Jurkat, Clone E6-1 (cell line): ENCODE results near the gene SYTL3.
"Not testable (repeated sequence)": the region's sequence is repeated elsewhere in the genome, so short reads cannot be mapped to it uniquely, and the experiment has no call there.

Experiments
- DNase-seq: peaks from one replicate; pipeline ENCODE4 v3.0.0-alpha.2; 2011; ENCODE audit warnings: low read depth, low spot score
- H3K4me3 ChIP-seq: 2 replicates; pipeline ENCODE4 v1.5.1; 2011; ENCODE audit warnings: mild to moderate bottlenecking, low read length, control low read depth, moderate library complexity

SYTL3 gene

DNA sequence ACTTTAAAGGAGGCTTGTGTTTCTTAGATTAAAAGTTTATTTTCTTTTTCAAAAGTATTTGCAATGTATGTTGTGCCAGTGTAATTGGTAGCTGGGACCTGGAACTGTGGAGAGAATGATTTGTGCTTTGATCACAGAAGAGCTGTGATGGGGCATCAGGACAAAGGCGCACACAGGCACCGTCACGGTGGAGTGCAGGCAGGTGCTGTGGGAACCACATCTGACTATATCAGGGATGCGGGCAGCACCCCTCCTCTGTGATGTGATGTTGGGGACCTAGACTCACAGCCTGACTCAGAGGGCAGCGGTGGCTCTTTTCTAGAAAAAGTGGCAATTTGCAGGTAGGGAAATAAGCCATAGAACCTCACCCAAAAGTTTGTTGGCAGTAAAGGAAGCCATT, 34.5 kb downstream of the SYTL3 start:
- no peak overlapping the region for H3K4me3 ChIP-seq
- peak; percentile 31 for DNase-seq

DNA sequence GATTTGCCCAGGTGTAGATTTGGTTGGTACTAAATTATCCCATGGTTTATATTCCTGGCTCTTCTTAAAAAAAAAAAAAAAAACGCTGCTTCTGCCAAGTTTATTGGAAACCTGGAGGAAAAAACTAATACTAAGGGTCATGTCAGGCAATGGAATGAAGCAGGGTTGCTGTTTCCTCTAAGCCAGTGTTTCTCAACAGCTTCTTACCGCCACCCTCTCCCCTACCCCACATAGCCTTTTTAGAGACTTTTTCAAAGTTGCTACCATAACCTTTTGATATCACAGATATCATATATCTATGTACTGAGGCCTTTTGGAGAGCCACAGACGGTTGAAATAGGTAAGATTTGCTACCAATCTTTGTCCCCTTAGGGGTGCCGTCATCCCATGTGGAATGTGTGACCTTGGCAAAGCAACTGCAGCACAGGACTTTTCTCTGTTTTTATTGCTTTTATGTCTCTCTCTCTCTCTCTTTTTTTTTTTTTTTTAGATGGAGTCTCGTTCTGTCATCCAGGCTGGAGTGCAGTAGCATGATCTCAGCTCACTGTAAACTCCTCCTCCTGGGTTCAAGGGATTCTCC, 35.0 kb downstream of the SYTL3 start:
- no peak overlapping the region for H3K4me3 ChIP-seq
- no peak for DNase-seq

DNA sequence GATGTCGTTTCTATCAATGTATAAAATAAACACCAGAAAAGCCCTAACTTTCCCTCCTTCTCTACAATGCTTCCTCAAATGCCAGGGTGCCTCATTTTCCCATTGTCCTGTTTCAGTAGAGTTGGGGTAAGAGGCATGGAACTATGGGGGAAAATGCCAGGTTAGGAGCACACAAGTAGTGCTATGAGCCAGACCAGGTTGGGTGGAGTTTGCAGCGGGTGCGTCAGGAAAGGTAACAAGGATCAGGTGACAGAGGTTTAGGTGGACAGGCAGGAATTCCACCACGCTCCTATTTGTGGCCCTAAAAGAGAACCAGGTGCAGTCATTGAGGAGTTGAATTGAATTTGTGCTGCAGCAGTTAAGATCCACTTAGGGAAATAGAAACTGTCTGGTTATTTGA, 36.5 kb downstream of the SYTL3 start:
- H3K4me3 ChIP-seq: no peak overlapping the region
- no peak for DNase-seq

DNA sequence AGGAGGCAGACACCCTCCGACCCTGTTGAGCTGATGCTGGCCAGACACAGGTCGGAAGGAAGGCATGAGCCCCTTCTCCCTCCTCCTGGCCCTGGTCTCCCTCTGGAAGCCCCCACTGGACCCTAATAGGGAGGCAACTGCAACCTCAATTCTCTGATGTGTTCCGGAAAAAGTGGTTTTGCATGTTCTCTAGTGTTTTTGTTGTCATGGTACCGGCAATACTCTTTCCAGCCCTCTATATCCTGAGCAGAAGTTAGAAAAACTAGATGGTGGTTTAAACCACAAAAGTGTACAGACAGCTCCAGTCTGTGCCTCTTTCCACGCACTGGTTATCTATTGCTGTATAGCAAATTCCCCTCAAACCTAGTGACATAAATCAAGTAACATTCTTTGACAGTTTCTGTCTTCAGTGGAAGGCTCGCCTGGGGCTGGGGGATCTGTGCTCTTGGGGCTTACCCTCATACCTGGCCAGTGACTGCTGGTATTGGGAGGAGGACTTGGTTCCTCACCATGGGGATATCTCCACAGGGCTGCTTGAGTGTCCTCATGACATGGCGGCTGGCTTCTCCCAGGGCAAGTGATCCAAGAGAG, 37.0 kb downstream of the SYTL3 start:
- DNase-seq: peak; percentile 83
- no peak overlapping the region for H3K4me3 ChIP-seq

DNA sequence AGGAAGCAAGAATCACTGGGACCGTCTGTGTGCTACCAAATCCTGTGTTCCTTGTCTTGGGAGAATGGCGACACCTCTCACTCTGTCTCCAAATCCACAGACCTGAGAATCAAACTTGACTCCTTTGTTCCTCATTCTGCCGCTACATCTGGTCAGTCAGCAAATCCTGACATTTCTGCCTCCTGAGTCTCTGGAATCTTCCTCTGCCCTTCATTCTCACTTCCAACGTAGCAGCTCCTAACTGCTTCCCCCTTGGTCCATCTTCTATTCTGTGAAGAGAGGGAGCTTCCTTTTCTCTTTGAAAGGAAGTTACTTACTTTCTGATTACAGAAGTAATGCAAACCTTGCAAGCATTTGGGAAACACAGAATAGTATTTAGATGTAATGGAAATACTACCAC, 37.7 kb downstream of the SYTL3 start:
- no peak overlapping the region for H3K4me3 ChIP-seq
- DNase-seq: no peak

DNA sequence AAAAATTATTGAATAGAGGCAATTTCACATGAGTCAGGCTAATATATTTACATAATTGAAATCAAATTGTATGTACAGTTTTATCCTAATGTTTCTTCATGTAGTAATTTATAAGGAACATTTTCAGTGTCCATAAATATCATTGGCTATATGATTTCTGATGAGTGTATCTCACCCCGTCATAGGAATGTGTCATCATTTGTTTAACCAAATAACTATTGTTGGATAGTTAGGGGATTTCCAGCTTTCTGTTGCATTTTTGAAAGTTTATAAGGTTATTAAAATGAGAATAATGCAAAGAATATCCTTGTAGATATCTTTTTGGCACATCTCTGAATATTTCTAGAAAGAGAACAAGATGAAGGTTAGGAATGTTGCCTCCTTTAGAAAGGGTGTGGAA, 39.0 kb downstream of the SYTL3 start:
- no peak overlapping the region for H3K4me3 ChIP-seq
- DNase-seq: no peak

DNA sequence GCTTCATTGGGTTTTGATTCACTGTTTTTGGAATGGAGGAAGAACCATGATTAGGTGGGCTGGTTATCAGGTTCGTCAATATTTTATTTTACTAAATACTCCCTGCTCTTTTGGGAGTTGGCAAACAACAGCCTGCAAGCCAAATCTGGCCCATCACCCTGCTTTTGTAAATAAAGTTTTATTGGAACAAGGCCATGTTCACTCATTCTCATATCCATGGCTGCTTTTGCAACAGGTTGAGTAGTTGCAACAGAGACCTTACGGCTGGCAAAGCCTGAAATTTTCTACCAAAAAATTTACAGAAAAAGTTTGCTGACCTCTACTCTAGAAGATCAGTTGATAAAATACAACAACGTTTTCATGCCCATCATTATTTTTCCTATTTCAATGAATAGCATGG, 45.1 kb downstream of the SYTL3 start:
- no peak overlapping the region for H3K4me3 ChIP-seq
- no peak for DNase-seq

DNA sequence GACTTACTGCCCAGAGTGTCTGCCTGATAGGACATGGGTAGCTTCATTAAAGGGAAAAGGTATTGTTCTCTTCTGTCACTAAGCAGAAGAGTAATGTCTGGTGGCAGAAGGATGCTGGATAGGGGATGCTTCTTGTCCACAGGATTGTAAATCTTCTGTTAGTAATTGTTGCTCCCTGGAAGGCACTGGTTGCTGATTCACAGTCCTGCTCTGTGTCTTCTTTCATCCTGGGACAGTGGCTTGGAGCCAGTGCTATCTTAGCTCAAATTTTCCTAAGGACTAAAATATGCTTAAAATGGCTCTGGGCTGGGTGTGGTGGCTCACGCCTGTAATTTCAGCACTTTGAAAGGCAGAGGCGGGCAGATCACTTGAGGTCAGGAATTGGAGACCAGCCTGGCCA, 48.0 kb downstream of the SYTL3 start:
- no peak overlapping the region for H3K4me3 ChIP-seq
- no peak for DNase-seq

DNA sequence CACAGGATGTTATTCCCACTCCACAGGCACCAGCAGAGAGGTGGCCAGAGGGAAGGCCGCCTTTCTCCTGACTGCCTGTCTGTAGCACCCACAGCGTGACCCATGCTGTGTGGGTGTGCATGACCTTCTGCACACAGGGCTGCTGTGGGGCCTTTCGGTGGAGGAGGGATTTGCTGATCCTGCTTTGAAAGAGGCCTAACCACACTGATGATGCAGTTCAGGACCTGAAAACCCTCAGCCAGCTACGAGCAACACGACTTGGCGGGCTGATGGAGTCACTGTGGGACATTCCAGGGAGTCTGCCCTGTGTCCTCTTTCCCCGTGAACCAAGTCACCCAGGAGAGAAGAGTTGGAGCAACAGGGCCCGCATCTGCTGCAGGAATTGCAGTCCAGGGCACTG, 49.1 kb downstream of the SYTL3 start:
- no peak for DNase-seq
- H3K4me3 ChIP-seq: no peak overlapping the region

DNA sequence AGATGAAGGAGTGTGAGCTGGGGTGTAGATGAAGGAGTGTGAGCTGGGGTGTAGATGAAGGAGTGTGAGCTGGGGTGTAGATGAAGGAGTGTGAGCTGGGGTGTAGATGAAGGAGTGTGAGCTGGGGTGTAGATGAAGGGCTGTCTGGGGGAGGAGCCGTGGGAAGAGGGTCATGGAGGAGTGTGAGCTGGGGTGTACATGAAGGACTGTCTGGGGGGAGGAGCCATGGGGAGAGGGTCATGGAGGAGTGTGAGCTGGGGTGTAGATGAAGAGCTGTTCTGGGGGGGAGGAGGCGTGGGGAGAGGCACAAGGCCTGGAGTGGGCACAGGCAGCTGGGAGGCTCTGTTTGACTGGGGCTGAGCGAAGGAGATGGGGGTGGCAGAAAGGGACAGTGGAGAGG, 51.4 kb downstream of the SYTL3 start:
- not testable (repeated sequence) for H3K4me3 ChIP-seq, DNase-seq

DNA sequence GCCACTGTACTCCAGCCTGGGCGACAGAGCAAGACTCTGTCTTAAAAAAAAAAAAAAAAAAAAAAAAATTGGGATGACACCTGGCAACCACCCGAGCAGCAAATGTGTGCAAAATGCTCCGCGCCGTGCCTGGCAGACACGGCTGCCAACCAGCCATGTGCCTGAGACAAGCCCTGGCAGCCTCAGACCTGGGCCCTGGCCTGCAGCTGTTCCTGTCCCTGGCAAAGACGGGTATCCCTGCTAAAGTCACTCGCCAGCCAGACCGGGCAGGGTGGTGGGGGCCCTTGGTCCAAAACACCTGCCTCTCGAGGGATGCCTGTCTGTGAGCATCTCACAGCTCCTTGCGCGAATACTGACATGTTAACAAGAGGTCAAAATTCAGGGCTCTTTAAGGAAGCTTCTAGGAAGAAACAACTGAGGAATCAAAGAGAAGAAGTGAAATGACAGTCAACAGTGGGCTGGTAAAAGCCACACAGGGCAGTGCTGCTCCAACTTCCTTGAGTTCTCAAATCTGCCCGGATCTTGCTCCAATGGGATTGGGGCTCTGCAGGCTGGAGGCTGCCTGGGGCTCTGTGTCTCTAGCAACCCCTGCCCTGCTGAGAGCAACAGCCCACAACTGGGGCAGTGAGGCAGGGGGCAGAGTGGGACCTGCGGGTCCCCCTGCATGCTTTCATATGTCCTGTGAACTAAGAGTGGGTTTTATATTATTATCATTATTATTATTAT, 53.4 kb downstream of the SYTL3 start:
- H3K4me3 ChIP-seq: no peak overlapping the region
- no peak for DNase-seq

DNA sequence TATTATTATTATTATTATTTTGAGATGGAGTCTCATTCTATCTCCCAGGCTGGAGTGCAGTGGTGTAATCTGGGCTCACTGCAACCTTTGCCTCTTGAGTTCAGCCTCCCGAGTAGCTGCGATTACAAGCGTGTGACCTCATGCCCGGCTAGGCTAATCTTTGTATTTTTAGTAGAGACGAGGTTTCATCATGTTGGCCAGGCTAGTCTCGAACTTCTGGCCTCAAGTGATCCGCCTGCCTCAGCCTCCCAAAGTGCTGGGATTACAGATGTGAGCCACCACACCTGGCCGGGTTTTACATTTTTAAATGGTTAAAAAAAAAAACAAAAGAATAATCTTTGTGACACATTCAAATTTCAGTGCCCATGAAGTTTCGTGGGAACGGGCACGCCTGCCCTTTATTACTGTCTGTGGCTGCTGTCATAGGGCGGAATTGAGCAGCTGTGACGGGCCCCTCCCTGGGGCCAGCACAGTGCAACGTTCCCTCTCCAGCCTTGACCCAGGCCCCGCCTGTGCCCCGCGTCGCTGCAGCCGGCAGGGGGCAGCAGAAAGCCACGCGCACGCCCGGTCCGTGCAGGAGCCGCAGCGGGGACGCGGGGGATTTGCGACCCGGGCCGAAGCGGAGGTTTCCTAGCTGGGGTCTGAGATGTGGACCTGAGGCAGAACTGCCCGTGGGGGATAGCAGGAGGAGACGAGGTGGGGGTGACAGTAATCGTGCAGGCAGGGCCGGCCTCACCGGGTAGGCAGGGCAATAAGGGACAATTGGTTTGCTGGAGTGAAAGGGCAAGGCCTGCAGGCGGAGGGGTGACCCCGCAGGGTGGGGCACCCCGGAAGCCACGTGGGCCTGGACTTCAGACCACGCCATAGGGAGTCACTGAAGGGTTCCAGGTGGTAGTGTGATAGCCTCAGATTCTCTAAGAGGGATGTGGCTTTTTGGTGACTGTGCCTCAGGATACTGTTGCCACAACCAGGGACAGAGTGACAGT, 54.3 kb downstream of the SYTL3 start:
- DNase-seq: peak; percentile 29
- H3K4me3 ChIP-seq: peak overlapping the region; percentile 39

DNA sequence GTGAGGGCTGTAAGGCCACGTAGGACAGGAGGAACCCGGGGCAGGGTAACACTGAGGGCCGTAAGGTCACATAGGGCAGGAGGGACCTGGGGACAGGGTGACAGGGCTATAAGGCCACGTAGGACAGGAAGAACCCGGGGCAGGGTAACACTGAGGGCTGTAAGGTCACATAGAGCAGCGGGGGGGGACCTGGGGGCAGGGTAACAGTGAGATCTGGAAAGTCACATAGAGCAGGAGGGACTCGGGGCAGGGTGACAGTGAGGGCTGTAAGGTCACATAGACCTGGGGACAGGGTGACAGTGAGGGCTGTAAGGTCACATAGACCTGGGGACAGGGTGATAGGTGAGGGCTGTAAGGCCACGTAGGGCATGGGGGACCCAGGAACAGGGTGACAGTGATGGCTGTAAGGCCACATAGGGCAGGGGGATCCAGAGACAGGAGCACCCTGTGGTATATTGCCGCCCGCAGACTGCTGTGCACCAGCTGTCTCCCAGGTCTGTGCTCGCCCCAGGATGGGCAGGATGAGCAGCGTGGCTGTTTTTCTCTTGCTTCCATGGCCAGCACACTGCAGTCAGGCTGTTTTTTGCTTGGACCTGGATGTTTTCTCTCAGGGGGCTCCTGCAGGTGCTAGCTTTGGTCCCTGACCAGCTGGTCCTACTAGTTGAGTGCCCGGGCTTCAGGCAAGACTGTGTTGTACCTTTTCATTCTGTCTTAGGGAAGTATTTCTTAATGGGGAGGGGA, 55.7 kb downstream of the SYTL3 start:
- H3K4me3 ChIP-seq: no peak overlapping the region
- DNase-seq: no peak

DNA sequence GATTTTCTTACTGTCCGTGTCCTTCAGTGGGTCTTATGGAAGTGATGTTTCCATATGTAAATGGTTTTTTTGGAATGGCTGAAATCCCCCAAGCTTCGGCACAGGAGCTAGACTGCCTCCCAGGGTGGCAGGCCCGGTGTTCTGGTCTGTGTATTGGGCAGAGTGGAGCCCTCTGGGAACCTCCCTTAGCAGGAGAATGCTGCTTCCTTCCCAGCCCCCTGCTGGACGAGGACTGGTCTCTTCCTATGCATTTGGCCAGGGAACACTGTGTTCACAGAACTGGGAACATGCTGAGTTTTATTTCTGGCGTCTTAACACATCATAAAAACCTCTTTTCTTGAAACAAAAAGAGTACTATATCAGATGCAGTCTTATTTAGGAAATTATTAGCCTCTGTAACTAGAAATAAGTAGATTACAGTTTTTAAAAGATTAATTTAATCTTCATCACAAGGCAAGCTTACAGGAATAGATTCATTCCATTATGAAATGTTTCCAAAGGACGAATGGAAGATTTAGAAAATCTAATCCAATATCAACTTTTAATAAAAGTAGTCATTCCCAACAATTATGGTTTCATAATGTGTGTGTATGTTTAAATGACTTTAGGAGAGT, 56.6 kb downstream of the SYTL3 start:
- DNase-seq: no peak
- no peak overlapping the region for H3K4me3 ChIP-seq

DNA sequence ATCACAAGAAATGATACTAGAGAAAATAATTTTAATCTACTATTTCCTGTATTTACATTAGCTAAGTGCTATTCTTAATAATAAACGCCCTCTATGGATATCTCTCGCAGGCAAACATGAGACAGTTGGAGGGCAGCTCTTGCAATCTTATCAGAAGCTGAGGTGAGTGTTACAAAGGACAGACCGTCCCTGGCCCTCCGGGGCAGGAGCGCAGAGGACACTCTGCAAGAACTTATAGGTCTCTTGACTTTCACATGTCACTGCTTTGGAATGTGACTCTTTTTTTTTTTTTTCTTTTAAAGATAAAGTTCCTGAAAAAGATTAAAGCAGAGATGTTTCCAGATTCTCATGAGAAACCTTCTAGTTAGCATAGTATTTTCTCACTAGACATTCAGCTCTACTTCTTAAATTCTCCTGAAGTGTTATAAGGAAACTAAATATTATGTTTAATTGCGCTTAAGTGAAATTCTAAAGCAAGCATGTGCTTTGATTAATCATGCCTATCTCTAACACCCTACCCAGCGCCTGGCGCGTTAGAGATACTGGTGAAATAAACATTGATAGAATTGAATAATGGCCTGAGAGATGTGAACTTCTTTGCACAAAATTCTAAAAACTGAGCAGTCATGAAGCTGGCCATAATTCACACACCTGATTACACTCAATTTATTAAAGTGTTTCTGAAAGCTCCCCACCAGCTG, 57.4 kb downstream of the SYTL3 start:
- no peak overlapping the region for H3K4me3 ChIP-seq
- DNase-seq: no peak

DNA sequence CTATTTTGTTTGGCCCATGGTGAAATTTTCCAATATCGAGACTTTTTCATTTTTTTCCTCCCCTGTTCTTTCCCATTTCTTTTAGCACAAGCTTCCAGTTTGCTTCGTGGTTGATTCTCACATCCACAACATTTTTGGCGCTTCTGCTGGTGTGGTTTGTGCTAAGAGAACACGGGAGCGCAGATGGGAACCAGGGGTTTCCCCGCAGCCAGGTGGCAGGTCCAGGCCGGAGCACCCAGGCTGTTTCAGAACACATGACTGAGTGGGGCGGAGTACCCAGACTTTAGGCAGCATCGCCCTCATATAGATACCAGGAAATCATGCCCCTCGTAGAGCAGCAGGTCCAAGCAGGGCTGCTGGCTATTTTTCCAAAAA, 58.0 kb downstream of the SYTL3 start:
- no peak for DNase-seq
- H3K4me3 ChIP-seq: no peak overlapping the region

DNA sequence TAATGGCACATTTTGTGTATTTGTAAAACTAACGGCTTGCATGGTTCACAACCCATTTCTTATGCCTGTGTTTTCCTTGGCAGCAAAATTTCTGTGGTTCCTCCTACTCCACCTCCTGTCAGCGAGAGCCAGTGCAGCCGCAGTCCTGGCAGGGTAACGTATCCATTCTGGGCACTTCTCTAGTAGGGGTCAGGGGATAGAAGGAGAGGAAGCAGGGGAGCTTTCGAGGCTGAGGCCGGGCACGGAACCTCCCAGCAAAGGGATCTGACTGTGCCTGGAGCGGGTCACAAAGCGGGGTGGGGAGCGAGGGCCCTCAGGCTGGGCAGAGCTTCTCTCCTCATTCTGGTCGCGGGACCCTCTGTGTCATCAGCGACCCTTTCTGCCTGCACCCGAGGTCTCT, 58.4 kb downstream of the SYTL3 start:
- no peak for DNase-seq
- H3K4me3 ChIP-seq: no peak overlapping the region

DNA sequence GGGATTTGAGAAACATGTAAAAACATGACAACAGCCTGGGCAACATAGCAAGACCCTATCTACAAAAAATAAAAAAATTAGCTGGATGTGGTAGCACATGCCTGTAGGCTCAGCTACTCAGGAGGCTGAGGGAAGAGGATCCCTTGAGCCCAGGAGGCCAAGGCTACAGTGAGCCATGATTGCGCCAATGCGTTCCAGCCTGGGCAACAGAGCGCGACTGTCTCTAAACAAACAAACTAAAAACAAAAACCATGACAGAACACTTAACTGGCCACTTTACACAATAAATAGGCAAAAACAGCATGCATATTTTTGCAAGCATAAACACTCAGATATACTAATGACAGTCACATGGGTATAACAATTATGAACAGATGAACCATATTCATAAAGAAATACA, 60.0 kb downstream of the SYTL3 start:
- no peak overlapping the region for H3K4me3 ChIP-seq
- no peak for DNase-seq
